ENCODE results near the gene GNAQ. TPM values are rescaled to one million over a fixed set of nuclear protein-coding genes. Genes with fewer than 3 reads are reported as not detected.

The GNAQ gene
- total and polyA plus RNA-seq, 4 donors: 6.8 to 19.6 (median 12.6) TPM

GRCh38 chr9:77977210-77977611, 54.4 kb downstream of the GNAQ start:
- Histone ChIP-seq H3K4me3 (ENCODE audit: low read depth in 1 of 3, low read length in 3 of 3) (no peak overlapping the region), H3K36me3 (ENCODE audit: control insufficient read depth in 4 of 4, insufficient read depth in 3 of 4, low read depth in 1 of 4, low read length in 3 of 4) (peaks cover 0 to 3% (median 0%) of the 10 kb centered on the region in 4 donors), H3K9me3 (ENCODE audit: control insufficient read depth in 4 of 4, low read length in 3 of 4) (no peaks in the 10 kb centered on the region), H3K9ac (ENCODE audit: low read depth in 1 of 2, low read length in 2 of 2) (no peak overlapping the region), H3K27ac (ENCODE audit: low read depth in 1 of 2, low read length in 2 of 2) (no peak overlapping the region), H3K4me1 (ENCODE audit: control insufficient read depth in 4 of 4, insufficient read depth in 4 of 4, low read length in 3 of 4) (peaks cover 4 to 31% (median 19%) of the 10 kb centered on the region in 4 donors), H3K27me3 (ENCODE audit: control insufficient read depth in 4 of 4, insufficient read depth in 4 of 4, low read length in 3 of 4) (no peaks in the 10 kb centered on the region)
- DNase-seq (ENCODE audit: low spot score): peak; percentile 68
- WGBS: 50% methylated on average over 4 of the region's 4 CpGs
- TF ChIP-seq YY1 (IDR thresholded peaks at IDR 0.05) (peak; percentile 65), NR2F2 (IDR thresholded peaks at IDR 0.05) (peak; percentile 58), CTCF (IDR thresholded peaks at IDR 0.05; ENCODE audit: low read depth, low read length, missing input control) (peak; percentile 60), RAD21 (IDR thresholded peaks at IDR 0.05) (peak; percentile 89 to 90), ATF3 (IDR thresholded peaks at IDR 0.05) (no peak), RXRA (IDR thresholded peaks at IDR 0.05) (peak in 1 of 2 donors; percentile 48), GABPA (IDR thresholded peaks at IDR 0.05 in 1 of 2, conservative IDR thresholded peaks at IDR 0.05 in 1 of 2) (no peak), MAX (IDR thresholded peaks at IDR 0.05) (no peak)

- TF ChIP-seq SP1 (IDR thresholded peaks at IDR 0.05) (no peak), MAX (IDR thresholded peaks at IDR 0.05) (no peak), JUND (IDR thresholded peaks at IDR 0.05) (no peak), ZBTB33 (IDR thresholded peaks at IDR 0.05) (no peak), GABPA (IDR thresholded peaks at IDR 0.05 in 1 of 2, conservative IDR thresholded peaks at IDR 0.05 in 1 of 2) (no peak), NR2F2 (IDR thresholded peaks at IDR 0.05) (no peak), YY1 (IDR thresholded peaks at IDR 0.05) (no peak), HNF4G (IDR thresholded peaks at IDR 0.05) (no peak), FOXA2 (IDR thresholded peaks at IDR 0.05) (no peak), RAD21 (IDR thresholded peaks at IDR 0.05) (no peak), RXRA (IDR thresholded peaks at IDR 0.05) (no peak)
- no peaks in the 10 kb centered on the region for H3K9me3 ChIP-seq (ENCODE audit: control insufficient read depth in 4 of 4, low read length in 3 of 4)
- no peak overlapping the region for H3K27ac ChIP-seq (ENCODE audit: low read depth in 1 of 2, low read length in 2 of 2)
- H3K27me3 ChIP-seq (ENCODE audit: control insufficient read depth in 4 of 4, insufficient read depth in 4 of 4, low read length in 3 of 4): no peaks in the 10 kb centered on the region
- DNase-seq (ENCODE audit: low spot score): no peak
- no peak overlapping the region for H3K9ac ChIP-seq (ENCODE audit: low read depth in 1 of 2, low read length in 2 of 2)
- H3K4me3 ChIP-seq (ENCODE audit: low read depth in 1 of 3, low read length in 3 of 3): no peak overlapping the region
- peaks cover 2 to 20% (median 12%) of the 10 kb centered on the region in 4 donors for H3K4me1 ChIP-seq (ENCODE audit: control insufficient read depth in 4 of 4, insufficient read depth in 4 of 4, low read length in 3 of 4)
- 94% methylated on average over 5 of the region's 5 CpGs for whole genome bisulfite sequencing
- peaks cover 0 to 3% (median 0%) of the 10 kb centered on the region in 4 donors for H3K36me3 ChIP-seq (ENCODE audit: control insufficient read depth in 4 of 4, insufficient read depth in 3 of 4, low read depth in 1 of 4, low read length in 3 of 4)
Measured at GRCh38 chr9:77975806-77976205, 55.8 kb downstream of the GNAQ start.

- Histone ChIP-seq H3K9me3 (ENCODE audit: control insufficient read depth in 4 of 4, low read length in 3 of 4) (no peaks in the 10 kb centered on the region), H3K36me3 (ENCODE audit: control insufficient read depth in 4 of 4, insufficient read depth in 3 of 4, low read depth in 1 of 4, low read length in 3 of 4) (peaks cover 0 to 3% (median 0%) of the 10 kb centered on the region in 4 donors), H3K4me1 (ENCODE audit: control insufficient read depth in 4 of 4, insufficient read depth in 4 of 4, low read length in 3 of 4) (peaks cover 2 to 15% (median 10%) of the 10 kb centered on the region in 4 donors), H3K4me3 (ENCODE audit: low read depth in 1 of 3, low read length in 3 of 3) (no peak overlapping the region), H3K27ac (ENCODE audit: low read depth in 1 of 2, low read length in 2 of 2) (no peak overlapping the region), H3K27me3 (ENCODE audit: control insufficient read depth in 4 of 4, insufficient read depth in 4 of 4, low read length in 3 of 4) (no peaks in the 10 kb centered on the region), H3K9ac (ENCODE audit: low read depth in 1 of 2, low read length in 2 of 2) (no peak overlapping the region)
- no peak for DNase-seq (ENCODE audit: low spot score)
- WGBS: 89% methylated on average over 2 of the region's 2 CpGs
- TF ChIP-seq TAF1 (conservative IDR thresholded peaks at IDR 0.05): no peak
- TF ChIP-seq SP1 (IDR thresholded peaks at IDR 0.05): no peak
- TF ChIP-seq RXRA (IDR thresholded peaks at IDR 0.05): no peak
- TF ChIP-seq MAX (IDR thresholded peaks at IDR 0.05): no peak
- no peak for TF ChIP-seq FOXA1 (IDR thresholded peaks at IDR 0.05)
- no peak for TF ChIP-seq ZBTB33 (IDR thresholded peaks at IDR 0.05)
- TF ChIP-seq GABPA (IDR thresholded peaks at IDR 0.05 in 1 of 2, conservative IDR thresholded peaks at IDR 0.05 in 1 of 2): no peak
- TF ChIP-seq HNF4A (conservative IDR thresholded peaks at IDR 0.05): no peak
- TF ChIP-seq FOXA2 (IDR thresholded peaks at IDR 0.05): no peak
- no peak for TF ChIP-seq NR2F2 (IDR thresholded peaks at IDR 0.05)
- TF ChIP-seq JUND (IDR thresholded peaks at IDR 0.05): no peak
- TF ChIP-seq EGR1 (IDR thresholded peaks at IDR 0.05; ENCODE audit: low read depth in 2 of 2): no peak
- TF ChIP-seq YY1 (IDR thresholded peaks at IDR 0.05): no peak
- TF ChIP-seq CTCF (IDR thresholded peaks at IDR 0.05; ENCODE audit: low read depth, low read length, missing input control): no peak
Measured at GRCh38 chr9:77975036-77975435, 56.6 kb downstream of the GNAQ start.
